Uterine smooth muscle cell (primary cell): Measurements from ENCODE around the gene CAPZA2. TPM values are rescaled to one million over a fixed set of nuclear protein-coding genes. Genes with fewer than 3 reads are reported as not detected.

ENCODE experiments used
- total RNA-seq: library from RNA; depleted of rRNA; stranded (reverse); fragments of >200 nt; gene quantifications from 2 replicates; pipeline ENCODE4 v1.2.3, GENCODE V29; 2014

The CAPZA2 gene
- 158 and 191 TPM in 2 replicates for total RNA-seq

DNA sequence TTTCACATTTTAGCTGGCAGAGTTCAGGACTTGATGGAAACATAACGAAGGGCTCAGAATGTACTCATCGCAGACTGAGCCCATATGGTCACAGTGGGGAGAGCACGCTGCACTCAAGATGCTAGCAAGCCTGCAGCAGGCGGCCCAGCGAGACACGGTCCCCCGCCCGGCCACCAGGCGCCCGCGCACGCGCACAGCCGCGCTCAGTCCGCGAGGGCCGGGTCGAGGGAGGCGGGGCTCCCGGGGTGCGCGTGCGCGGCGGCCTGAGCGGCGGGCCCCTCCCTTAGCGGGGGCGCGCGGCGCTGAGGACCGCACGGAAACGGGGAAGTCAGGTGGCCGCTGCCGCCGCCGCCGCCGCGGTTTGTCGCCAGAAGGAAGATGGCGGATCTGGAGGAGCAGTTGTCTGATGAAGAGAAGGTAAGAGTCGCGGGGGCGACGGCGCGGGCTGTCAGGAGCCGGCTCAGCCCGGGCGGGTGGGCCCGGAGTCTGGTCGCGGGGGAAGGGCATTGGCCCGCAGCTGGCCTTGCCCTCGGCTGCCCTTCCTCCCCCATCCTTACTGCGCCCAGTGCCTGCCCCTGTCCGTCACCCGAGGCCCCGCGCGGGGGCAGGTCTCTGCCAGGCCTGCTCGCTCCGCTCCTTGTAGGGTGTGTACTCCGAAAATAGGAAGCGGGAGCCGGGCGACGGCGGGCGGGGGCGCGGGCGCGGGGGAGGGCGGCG, at the start of gene CAPZA2:
CAPZA2 (plus strand) TSS at position 354 of the 717 bp plus-strand sequence; CDS start at position 379, 25 bp downstream.

DNA sequence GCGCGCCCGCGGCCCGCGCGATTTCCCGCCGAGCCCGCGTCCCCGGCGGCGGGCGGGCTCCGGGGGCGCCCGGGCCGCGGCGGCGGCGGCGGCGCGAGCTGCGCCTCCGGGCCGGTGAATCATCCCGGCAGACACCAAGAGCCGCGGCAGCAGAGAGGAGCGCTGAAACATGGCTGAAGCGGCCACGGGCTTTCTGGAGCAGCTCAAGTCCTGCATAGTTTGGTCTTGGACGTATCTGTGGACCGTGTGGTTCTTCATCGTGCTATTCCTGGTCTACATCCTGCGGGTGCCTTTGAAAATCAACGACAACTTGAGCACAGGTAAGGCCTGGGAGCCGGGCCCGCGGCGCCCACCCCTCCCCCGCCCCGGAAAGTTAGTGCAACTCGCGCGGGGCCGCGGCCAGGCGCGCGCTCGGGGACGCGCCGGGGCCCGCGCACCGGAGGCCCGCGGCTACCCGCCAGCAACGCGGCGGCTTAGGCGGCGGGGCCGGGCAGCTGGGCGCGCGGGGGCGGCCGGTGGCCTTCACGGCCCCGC, 91.1 kb downstream of the CAPZA2 start, which contains the start of gene ST7:
ST7 (plus strand) TSS at position 130 of the 534 bp plus-strand sequence; CDS start at position 170, 40 bp downstream.

Other genes starting within 250 kb of the CAPZA2 start
- gene MET, start 190.4 kb upstream of the CAPZA2 start, total RNA-seq, result 128 and 238 TPM in 2 replicates
- gene ST7, start 90.9 kb downstream of the CAPZA2 start, total RNA-seq, result 18.0 and 20.7 TPM in 2 replicates